ENCODE data around the gene IQSEC1. TPM values are rescaled to one million over a fixed set of nuclear protein-coding genes. Genes with fewer than 3 reads are reported as not detected.

The IQSEC1 gene
- total RNA-seq, 1 donor from 2014 or later, result 37.2 TPM

DNA sequence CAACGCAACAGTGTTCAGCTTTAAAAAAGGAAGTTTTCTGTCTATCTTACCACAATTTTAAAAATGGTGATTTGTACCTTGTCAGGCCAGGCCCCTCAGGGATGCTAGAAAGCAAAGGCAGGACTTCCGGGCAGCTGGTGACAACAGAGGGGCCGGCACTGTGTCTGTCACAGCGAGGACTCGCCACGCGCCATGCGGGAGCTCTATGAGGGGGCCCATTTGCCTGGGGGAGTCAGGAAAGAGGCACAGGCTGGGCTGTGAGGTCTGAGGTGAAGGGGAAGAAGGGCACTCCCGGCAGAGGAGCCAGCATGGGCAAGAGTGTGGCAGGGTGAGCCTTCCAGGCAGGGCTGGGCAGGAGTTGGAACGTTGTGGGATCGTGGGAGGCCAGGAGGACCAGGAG lies 7.0 kb downstream of the IQSEC1 start:
- DNase-seq (ENCODE audit: low spot score), result no peak
- no peak for TF ChIP-seq CTCF (IDR thresholded peaks at IDR 0.05)
- H3K27ac Mint-ChIP-seq (ENCODE audit: unreplicated experiment), result no peak overlapping the region
- peaks cover 17% of the 10 kb centered on the region for H3K4me1 Mint-ChIP-seq (ENCODE audit: low read depth)
- no peak overlapping the region for H3K4me3 Mint-ChIP-seq (ENCODE audit: unreplicated experiment)
- no peaks in the 10 kb centered on the region for H3K36me3 Mint-ChIP-seq (ENCODE audit: low read depth)
- no peaks in the 10 kb centered on the region for H3K27me3 Mint-ChIP-seq (ENCODE audit: low read depth)
- no peaks in the 10 kb centered on the region for H3K9me3 Mint-ChIP-seq (ENCODE audit: low read depth)

- TF ChIP-seq CTCF (IDR thresholded peaks at IDR 0.05), result no peak
- no peak for DNase-seq (ENCODE audit: low spot score)
- H3K4me1 Mint-ChIP-seq (ENCODE audit: low read depth), result peaks cover 17% of the 10 kb centered on the region
- H3K36me3 Mint-ChIP-seq (ENCODE audit: low read depth), result no peaks in the 10 kb centered on the region
- no peak overlapping the region for H3K27ac Mint-ChIP-seq (ENCODE audit: unreplicated experiment)
- no peaks in the 10 kb centered on the region for H3K9me3 Mint-ChIP-seq (ENCODE audit: low read depth)
- H3K4me3 Mint-ChIP-seq (ENCODE audit: unreplicated experiment), result no peak overlapping the region
- no peaks in the 10 kb centered on the region for H3K27me3 Mint-ChIP-seq (ENCODE audit: low read depth)
Measured at GRCh38 chr3:13065727-13066126, 7.5 kb downstream of the IQSEC1 start.

GRCh38 chr3:13064964-13065363 lies 8.3 kb downstream of the IQSEC1 start:
- Mint-ChIP-seq H3K4me3 (ENCODE audit: unreplicated experiment) (no peak overlapping the region), H3K4me1 (ENCODE audit: low read depth) (peaks cover 17% of the 10 kb centered on the region), H3K9me3 (ENCODE audit: low read depth) (no peaks in the 10 kb centered on the region), H3K36me3 (ENCODE audit: low read depth) (no peaks in the 10 kb centered on the region), H3K27me3 (ENCODE audit: low read depth) (no peaks in the 10 kb centered on the region), H3K27ac (ENCODE audit: unreplicated experiment) (no peak overlapping the region)
- no peak for DNase-seq (ENCODE audit: low spot score)
- TF ChIP-seq CTCF (IDR thresholded peaks at IDR 0.05), result no peak

DNA sequence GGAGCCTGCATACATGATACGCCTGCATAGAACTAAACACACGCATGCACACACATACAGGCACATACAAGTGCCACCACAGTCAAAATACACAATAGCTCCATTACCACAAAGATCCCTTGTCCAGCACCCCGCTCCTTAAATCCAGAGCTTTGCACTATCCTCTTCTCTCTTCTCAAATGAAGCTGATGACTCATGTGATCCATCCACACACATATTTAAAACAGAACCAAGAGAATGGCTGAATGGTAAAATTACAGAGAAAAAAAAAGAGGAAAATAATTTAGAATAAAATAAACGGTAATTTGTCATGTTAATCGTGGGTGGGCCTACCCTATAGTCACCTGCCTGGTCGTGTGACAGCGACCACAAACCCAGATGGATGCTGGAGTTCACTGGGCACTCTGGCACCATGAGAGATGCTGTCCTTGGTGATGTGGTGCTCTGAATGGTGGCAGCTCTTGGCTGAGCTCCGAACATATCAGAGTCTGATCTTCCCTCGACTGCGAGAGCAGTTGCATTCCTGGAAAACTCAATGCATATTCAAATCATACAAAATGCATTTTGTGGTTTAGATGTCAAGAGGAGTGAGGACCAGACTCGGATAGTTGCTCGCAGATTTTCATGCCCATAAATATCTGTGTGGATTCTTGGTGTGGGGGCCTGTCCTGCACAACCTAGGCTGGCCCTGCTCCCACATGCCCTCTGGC lies 8.9 kb downstream of the IQSEC1 start:
- H3K27ac Mint-ChIP-seq (ENCODE audit: unreplicated experiment), result no peak overlapping the region
- H3K9me3 Mint-ChIP-seq (ENCODE audit: low read depth), result no peaks in the 10 kb centered on the region
- peaks cover 17% of the 10 kb centered on the region for H3K4me1 Mint-ChIP-seq (ENCODE audit: low read depth)
- no peaks in the 10 kb centered on the region for H3K27me3 Mint-ChIP-seq (ENCODE audit: low read depth)
- TF ChIP-seq CTCF (IDR thresholded peaks at IDR 0.05), result no peak
- H3K4me3 Mint-ChIP-seq (ENCODE audit: unreplicated experiment), result no peak overlapping the region
- DNase-seq (ENCODE audit: low spot score), result no peak
- no peaks in the 10 kb centered on the region for H3K36me3 Mint-ChIP-seq (ENCODE audit: low read depth)

DNA sequence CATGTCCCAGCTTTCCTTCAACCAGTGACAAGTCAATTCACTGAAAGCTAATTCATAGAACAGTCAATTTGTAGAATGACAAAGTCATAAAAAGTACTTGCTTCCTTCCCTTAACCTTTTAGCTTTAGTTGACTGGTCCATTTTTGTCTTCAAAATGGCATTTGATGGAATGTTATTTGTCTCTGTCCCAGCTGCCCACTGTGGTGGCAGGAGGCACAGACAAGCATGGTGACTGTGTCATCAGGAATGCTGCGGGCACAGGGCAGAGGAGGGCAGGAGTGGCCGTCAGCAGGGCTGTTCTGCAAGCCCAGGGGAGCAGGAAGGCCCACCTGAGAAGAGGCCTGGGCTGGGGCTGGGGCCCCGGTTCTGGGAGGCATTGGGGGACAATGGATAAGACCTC lies 10.0 kb downstream of the IQSEC1 start:
- no peak overlapping the region for H3K27ac Mint-ChIP-seq (ENCODE audit: unreplicated experiment)

More for the DNA sequence above, 10.0 kb downstream of the IQSEC1 start:
- no peak for TF ChIP-seq CTCF (IDR thresholded peaks at IDR 0.05)
- Mint-ChIP-seq H3K9me3 (ENCODE audit: low read depth) (no peaks in the 10 kb centered on the region), H3K4me1 (ENCODE audit: low read depth) (peaks cover 17% of the 10 kb centered on the region), H3K36me3 (ENCODE audit: low read depth) (no peaks in the 10 kb centered on the region), H3K27me3 (ENCODE audit: low read depth) (no peaks in the 10 kb centered on the region), H3K4me3 (ENCODE audit: unreplicated experiment) (no peak overlapping the region)
- no peak for DNase-seq (ENCODE audit: low spot score)
